NCI-H2171 (cell line): Measurements from ENCODE around the gene CHIC2.

Experiments used
- DNase-seq: peaks from one replicate; lab custom pipeline; 2025; lab: John Stamatoyannopoulos, UW

The CHIC2 gene

DNA sequence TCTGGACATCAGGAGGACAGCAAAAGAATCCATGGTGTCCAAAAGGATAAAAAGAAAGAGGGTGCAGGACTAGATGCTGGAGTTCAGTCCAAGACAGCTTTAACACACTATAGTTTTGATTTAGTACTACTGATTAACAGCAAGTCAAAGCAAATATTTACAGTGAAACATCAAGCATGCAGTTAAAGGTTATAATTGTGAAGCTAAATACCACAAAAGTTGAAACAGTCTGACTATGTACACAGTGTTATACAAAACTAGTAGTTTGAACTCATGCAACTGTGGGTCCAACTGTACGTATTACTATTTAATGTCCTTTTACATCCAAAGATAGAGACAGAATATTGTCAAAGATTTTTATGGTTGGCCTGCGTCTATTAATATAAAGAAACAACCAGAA lies 57.6 kb downstream of the CHIC2 start:
- no peak for DNase-seq

DNA sequence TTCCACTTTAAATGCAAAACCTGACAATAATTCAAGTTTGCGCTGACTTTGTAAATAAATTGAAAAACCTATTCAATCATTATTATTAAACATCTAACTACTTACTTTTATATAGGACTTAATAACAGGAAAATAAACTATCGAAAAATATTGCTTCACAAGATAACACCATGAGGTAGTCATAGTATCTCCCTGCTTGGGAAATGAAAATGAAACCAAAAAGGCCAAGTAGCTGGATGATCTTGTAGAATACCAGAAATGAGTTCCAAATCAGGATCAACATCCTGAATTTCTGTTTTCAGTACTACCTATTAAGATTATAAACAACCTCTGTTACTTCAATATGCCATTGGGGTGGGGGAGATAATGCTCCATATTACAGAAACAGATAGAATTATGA lies 58.9 kb downstream of the CHIC2 start:
- DNase-seq = no peak

DNA sequence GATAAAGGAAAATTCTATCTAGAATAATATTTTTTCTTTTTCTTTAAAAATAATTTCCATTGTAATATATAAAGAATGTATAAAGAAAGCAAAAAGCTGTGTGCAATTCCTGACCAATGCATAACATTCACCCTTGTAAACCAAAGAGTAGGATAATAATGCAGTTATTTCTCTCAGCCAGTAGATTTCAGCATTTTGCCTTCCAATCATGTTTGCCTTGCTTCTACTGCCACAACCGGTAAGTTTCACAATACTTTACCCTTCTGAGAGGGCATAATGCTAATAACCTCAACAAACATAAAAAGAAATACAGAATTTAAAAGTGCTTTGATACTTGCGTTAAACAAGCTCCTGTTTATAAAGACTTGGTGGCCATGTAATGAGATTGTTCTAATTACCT lies 59.9 kb downstream of the CHIC2 start:
- no peak for DNase-seq

DNA sequence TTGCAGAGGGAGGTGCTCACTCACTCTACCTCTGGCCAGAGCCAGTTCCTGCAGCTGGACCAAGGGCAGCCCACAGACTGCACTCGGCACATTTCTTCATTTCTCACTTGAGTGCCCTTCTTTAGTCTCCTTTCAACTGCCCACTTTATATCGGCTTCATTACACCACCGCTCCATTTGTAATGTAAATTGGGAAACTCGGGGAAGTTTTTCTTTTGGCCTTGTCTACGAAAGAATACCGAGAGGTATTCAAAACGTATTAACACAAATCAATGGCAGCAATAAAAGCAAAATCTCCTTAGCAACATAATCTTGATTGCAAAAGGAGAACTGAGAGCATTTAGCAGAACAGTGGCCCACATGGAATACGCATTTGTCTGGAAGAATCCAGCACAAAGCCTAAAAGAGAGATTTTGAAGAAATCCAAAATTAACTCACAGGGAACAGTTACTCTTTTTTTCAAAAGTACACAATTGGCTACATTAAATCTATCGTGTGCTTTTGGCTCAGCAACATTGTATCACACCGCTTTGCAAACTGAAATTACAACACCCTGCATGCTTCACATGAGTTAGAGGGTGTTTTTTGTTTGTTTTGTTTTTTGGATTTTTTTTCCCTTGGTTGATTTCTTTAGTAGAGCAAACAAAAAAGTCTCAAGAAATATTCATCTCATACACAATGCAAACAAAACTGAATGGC lies 62.6 kb downstream of the CHIC2 start:
- no peak for DNase-seq

DNA sequence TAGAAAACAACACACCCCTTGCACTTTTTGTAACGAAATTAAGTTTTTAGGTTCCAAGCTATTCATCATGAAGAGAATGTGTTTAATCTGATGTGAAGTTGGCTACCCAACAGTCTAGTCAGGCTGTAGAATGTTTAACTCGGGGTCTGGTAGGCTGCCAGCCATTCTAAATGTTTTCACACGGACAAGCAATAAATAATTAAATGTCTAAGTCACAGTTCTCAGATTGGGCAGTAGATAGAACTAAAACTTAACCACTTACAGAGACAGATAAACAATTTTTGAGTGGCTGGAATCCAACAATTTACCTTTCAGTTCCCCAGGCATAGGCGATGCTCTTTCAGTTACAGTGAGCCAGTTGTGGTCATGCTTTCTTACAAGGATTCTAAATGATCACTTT lies 66.5 kb downstream of the CHIC2 start:
- DNase-seq = no peak

DNA sequence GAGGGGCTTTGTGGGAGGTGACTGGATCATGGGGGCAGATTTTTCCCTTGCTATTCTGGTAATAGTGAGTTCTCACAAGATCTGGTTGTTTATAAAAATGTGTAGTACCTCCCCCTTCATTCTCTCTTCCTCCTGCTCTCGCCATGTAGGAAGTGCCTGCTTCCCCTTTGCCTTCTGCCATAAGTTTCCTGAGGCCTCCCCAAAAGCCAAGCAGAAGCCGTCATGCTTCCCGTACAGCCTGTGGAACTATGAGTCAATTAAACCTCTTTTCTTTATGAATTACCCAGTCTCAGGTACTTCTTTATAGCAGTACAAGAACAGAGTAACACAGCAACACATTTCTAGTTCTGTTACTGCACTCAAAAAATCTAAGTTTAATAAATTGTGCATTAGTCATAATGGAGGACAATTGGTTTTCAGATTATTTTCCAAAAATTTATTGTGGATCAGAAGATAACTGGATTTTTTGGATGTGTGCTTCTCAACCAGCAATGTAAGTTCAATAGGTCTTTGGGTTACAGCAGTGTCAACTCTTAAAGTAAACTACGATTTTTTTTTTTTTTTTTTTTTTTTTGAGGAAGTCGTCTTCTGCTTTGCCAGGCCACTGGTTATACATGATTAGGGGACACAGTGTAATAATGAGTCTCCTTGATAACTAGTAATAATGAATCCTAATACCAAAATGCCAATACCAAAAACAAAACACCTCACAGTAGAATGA lies 69.9 kb downstream of the CHIC2 start:
- DNase-seq = no peak

DNA sequence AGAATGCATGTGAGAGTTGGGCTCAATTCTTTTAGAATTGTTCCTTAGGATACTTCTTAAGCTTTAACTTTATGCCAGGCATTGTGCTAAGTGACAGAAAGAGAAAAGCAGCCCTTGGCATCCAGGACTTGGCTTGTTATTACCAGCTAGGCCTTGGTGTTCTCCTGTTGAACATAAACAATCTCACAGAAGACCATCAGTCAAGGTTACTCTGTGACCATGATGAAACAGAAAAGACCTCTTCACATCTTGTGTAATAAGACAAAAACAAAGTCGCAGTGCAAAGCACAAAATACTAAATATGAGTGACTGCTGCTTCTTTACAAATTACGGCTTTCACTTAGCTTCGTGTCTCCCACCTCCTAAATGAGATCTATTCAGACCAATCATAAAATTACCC lies 71.6 kb downstream of the CHIC2 start:
- DNase-seq = no peak

DNA sequence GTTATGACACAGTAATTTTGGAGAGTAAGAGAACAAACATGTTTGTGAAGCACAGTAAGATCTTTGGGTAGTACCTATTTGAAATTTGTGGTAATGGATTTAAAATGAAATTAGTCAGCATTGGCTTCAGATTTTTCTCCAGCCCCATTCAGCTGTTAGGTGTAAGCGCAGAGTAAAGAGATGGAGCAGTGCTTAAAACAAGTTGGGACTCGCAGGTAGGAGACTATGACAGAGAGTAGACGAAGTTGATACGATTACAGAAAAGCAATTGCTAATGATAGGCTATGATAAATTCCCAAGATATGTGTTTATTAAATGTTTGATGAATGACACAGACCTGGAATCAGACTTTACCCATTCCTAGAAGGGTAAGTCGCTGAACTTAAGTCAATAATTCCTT lies 72.6 kb downstream of the CHIC2 start:
- no peak for DNase-seq

DNA sequence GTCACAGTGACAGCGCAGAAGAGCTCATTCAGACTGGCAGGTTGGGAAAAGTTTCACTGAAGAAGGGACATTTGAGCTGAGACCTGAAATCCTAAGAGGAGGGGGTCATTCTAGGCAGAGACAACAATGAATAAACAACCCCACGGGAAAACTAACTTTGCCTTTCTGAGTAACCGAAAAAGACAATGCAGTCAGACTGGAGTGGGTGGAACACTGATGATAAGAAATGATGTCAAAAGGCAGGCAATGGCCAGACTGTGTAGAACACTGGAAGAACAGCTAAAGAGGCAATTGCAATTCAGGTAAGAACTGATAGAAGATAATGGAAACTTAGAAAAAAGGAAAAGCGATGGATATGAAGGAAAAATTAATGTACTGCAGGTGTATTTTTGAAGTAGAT lies 73.8 kb downstream of the CHIC2 start:
- DNase-seq = no peak

DNA sequence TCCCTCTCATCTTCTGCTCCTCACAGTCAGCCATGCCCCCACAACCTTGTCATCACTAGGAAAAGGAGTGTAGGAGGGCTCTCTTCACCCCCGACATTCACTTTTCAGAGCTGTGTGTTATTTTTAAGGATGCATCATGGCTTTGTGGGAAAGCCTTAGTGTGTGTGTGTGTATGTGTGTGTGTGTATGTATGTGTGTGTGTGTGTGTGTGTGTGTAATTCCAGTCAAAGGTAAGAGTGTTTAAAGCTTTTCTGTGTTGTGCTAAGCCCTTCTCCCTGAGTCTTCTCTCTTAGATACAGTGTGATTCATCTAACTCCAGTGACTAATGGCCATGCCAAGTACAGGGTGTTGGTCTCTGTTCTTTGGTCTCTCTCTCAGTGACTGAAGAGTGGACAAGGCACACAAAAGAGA lies 76.6 kb downstream of the CHIC2 start:
- no peak for DNase-seq

DNA sequence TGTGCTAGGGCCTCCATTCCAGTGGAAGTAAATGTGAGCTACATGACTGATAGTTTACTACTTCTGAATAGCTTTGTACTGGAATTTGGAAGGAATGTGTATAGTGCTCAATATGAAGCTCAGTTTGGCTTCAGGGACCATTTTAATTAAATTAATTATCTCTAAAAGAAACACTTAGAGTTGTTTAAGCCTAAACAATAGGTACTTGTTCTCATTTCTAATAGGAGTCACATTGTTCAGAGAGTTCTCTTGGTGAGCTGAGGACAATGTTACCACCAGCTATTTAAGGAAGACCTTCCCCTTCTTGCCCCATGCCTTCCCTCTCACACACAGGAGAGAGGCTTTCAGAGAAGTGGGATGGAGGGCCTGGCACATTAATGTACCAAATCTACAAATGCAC lies 78.3 kb downstream of the CHIC2 start:
- DNase-seq = no peak

DNA sequence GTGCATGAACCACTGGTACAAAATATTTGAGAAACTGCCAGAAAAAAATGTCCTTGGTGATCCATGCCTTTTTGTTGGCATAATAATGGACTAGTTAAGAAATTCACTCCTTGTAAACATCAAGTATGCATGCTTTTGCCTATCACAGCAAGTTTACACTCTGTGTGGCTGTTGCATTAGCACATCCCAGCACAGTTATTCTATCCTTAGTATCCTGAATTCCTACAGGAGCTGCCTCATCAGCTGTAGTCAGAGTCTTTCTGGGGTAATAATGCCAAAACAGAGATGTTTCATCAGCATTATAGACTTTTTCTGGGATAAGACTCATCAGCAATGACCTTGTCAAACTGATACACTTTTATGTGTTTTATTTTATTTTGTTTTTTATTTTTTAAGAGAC lies 82.8 kb downstream of the CHIC2 start:
- no peak for DNase-seq

DNA sequence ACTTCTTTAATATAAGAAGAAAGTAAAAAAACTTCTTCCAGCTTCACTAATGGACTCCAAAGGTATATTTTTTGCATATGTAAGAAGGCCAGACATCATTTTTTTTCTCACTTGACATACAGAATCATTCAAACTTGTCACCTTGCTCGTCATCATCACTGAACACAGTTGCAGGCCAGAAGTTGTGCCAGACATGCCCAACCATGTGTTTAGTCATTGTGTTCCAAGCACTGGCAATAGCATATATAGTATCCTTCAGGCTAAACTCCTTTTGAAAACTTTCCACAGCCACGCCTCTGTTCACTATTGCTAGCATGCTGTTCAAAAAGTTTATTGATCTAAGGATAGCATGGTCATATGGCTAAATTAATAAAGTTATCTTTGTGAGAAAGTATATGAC lies 83.3 kb downstream of the CHIC2 start:
- DNase-seq = no peak

DNA sequence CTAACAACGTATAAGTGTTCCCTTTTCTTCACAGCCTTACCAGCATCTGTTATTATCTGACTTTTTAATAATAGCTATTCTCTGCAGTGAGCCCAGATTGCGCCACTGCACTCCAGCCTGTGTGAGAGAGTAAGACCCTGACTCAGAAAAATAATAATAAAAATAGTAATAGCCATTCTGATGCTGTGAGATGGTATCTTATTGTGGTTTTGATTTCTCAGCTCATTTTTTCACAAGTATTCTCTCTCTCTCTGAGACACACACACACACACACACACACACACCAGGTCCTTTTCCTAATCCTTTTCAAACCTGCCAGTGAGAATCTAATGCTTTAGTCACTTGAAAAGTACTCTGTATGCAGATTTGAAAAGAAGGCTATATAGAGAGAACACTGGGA lies 89.8 kb downstream of the CHIC2 start:
- DNase-seq = no peak

DNA sequence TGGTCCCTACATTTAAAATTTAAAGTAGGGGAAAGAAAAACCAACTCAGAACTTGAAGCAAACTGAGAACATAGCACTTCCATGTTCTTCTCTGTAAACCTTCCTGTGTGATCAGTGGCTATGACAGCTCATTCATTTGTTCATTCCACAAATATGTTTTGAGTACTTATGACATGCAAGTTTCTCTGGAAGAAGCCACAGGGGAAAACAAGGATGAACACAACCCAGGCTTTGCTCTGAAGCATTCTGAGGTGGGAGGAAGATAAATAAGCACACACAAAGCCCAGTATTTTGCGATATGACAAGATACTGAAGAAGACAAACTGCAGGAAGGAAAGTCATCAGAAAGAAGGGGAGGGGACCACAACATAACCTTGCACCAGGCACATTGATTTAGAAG lies 96.4 kb downstream of the CHIC2 start:
- no peak for DNase-seq

DNA sequence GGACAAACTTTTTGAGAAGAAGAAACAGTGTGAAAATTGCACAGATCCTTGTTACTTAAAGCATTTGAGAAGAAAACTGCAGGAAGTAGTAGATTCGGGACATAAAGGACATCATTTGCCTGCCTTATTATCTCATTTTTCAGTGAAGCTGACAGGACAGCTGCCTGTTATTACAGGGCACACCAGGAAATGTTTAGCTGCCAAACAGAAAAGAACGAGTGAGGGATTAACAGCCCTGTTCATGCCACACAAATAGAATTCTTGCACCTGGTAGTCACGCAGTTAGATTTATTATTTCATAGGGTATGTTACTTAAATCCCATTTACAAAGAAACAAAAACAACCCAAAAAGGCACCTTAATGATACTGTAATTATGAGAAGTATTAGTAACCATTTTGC lies 100.6 kb downstream of the CHIC2 start:
- no peak for DNase-seq

DNA sequence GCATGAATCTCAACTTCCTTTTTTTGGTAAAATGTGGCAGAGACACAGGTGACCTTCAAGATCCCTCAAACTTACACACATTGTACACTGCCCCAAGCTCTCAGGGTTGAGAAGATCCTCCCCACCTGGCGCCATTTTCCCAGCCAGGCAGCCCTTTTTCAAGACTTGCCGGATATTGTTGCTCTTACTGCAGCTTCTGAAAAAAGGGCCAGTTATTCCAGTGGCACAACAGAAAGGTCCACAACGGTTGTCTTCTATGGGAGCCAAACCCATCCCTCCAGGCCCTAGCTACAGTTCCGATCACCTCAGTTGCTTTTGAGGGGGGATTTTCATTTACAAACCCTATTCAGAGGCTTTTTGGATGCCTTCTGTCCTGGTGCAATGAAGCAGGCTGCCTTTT lies 101.1 kb downstream of the CHIC2 start:
- DNase-seq = no peak

DNA sequence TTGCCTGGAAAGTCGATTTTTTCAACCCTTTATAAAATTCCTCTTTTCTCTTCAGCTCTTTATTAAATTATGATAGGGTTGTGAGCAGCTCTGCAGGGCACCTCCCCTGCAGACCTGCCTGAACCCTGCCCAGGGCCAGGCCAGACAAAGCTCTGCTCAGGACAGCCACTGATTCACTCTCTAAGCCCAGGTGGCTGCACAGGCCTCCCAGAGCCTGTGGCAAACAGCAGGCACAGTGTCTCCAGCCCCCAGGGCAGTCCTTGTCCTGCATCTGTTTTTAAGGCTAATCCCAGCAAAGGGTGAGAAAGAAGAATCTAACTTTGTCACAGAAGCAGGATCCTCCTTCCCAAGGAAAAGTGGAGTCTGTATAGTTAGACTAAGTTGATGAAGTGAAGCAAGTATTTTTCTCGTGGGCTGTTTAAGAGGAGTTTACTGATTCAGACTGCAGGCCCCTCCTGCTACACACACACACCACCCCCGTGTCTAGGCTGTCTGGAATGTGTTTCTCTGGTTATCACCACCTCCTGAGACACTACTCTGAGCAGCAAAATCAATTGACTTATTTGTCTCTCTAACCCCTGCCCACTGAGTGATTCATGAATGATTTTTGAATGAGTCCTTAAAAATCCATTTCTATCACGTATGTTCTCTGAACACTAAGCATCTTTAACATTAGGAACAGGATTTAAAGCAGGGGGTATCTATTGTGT lies 101.7 kb downstream of the CHIC2 start:
- no peak for DNase-seq

DNA sequence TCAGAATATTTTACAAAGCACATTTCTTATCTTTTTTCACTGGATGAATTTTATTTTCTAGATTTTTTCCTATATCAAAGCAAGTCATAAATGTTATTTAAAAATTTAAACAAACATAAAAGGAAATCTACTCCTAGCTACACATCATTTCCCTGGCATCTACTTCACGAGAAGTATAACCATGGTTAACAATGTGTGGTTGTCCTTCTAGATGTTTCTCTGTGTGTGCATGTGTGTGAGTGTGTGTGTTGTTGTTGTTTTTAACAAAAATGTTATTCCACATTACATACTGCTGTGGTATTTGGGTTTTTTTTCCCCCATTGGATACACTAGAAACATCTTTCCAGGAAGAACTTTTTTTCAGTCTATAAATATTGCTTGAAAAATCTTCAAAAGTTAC lies 103.1 kb downstream of the CHIC2 start:
- DNase-seq = no peak

DNA sequence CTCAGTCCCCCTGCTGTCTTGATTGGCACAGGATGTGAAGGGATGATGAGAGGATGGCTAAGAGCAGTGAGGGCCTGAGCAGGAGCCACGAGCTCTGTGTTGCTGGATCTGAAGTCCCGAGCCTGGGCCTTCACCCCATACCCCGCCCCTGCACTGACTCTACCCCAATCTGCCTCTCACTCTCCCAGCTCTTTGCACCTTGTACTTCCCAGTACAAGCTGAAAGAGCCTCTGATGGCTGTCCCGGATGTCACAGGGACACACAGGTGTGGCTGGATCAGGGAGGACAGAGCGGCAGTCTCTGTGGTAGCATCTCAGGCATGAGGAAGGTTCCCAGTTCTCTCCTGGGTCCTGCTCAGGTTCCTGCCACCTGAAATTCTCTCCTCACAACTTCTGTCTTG lies 103.6 kb downstream of the CHIC2 start:
- no peak for DNase-seq
